Keratinocyte (primary cell): ENCODE results near the gene HOXC12. TPM values are rescaled to one million over a fixed set of nuclear protein-coding genes. Genes with fewer than 3 reads are reported as not detected.
A peak's percentile ranks its signal among the peaks of the same experiment; 100 is the strongest.

ENCODE experiments used
- DNase-seq: peaks from one replicate; pipeline ENCODE4 v3.0.0-alpha.2; 2011; ENCODE audit warnings: low read depth, missing footprints, low spot score
- FAIRE-seq: peaks from 2 replicates; lab custom pipeline; 2011; peaks lifted over from hg19 to GRCh38; lab: Jason Lieb, UNC
- H2AFZ ChIP-seq: 2 replicates; pipeline ENCODE4 v1.6.0; 2012; ENCODE audit warnings: low read length, control low read depth, inconsistent platforms; ENCODE audit not compliant: control insufficient read depth
- H3K27ac ChIP-seq: 2 replicates; pipeline ENCODE4 v1.5.1; 2011; ENCODE audit warnings: low read length; ENCODE audit not compliant: control insufficient read depth, insufficient read depth
- H3K27me3 ChIP-seq: 3 replicates; pipeline ENCODE4 v1.6.0; 2011; ENCODE audit warnings: low read length; ENCODE audit not compliant: control insufficient read depth, insufficient read depth; ENCODE audit errors: extremely low read depth
- H3K36me3 ChIP-seq, 2 experiments: 2 replicates in 1 of 2; 3 replicates in 1 of 2; pipeline ENCODE4 v1.5.1; 2011; ENCODE audit warnings: low read length in 2 of 2, mild to moderate bottlenecking in 1 of 2; ENCODE audit not compliant: control insufficient read depth in 2 of 2, insufficient read depth in 2 of 2; ENCODE audit errors: extremely low read depth in 1 of 2
- H3K4me1 ChIP-seq: 3 replicates; pipeline ENCODE4 v1.5.1; 2011; ENCODE audit warnings: low read length; ENCODE audit not compliant: control insufficient read depth, insufficient read depth; ENCODE audit errors: extremely low read depth
- H3K4me2 ChIP-seq: 3 replicates; pipeline ENCODE4 v1.6.0; 2011; ENCODE audit warnings: low read depth, low read length; ENCODE audit not compliant: control insufficient read depth, insufficient read depth; ENCODE audit errors: extremely low read depth
- H3K4me3 ChIP-seq, 3 experiments: fragments of 200-600 bp in 1 of 3; sonication (generic) in 1 of 3; 2 replicates in 2 of 3; 3 replicates in 1 of 3; pipeline ENCODE4 v1.5.1; 2011 to 2016; ENCODE audit warnings: low read length in 3 of 3, mild to moderate bottlenecking in 3 of 3, control low read depth in 2 of 3, inconsistent platforms in 1 of 3, low read depth in 1 of 3, mixed read lengths in 1 of 3, mixed run types in 1 of 3, moderate library complexity in 1 of 3; ENCODE audit not compliant: control insufficient read depth in 2 of 3, insufficient read depth in 2 of 3; ENCODE audit errors: extremely low read depth in 1 of 3
- H3K79me2 ChIP-seq: 2 replicates; pipeline ENCODE4 v1.6.0; 2012; ENCODE audit warnings: low read length; ENCODE audit not compliant: control insufficient read depth, insufficient read depth
- H3K9ac ChIP-seq: 3 replicates; pipeline ENCODE4 v1.6.0; 2011; ENCODE audit warnings: low read length; ENCODE audit not compliant: control insufficient read depth, insufficient read depth; ENCODE audit errors: extremely low read depth
- H3K9me1 ChIP-seq: 3 replicates; pipeline ENCODE4 v1.6.0; 2011; ENCODE audit warnings: low read length; ENCODE audit not compliant: control insufficient read depth, insufficient read depth; ENCODE audit errors: extremely low read depth
- H3K9me3 ChIP-seq: 2 replicates; pipeline ENCODE4 v1.5.1; 2012; ENCODE audit warnings: low read depth, low read length; ENCODE audit not compliant: control insufficient read depth
- H4K20me1 ChIP-seq: 3 replicates; pipeline ENCODE4 v1.6.0; 2011; ENCODE audit warnings: low read length; ENCODE audit not compliant: control insufficient read depth, insufficient read depth; ENCODE audit errors: extremely low read depth
- CTCF ChIP-seq, 3 experiments: IDR thresholded peaks in 1 of 3; conservative IDR thresholded peaks in 1 of 3; optimal IDR thresholded peaks in 1 of 3; 2 replicates in 2 of 3; 3 replicates in 1 of 3; pipeline versions ENCODE3 to v1.5.1; 2011; ENCODE audit warnings: low read length in 3 of 3, mild to moderate bottlenecking in 3 of 3, moderate library complexity in 2 of 3, control low read depth in 1 of 3, inconsistent platforms in 1 of 3; ENCODE audit not compliant: insufficient read depth in 2 of 3; ENCODE audit errors: extremely low read depth in 1 of 3
- EZH2 ChIP-seq: IDR thresholded peaks from one replicate; pipeline ENCODE4 v1.6.1; 2012; ENCODE audit warnings: inconsistent platforms, mild to moderate bottlenecking, low read length, moderate library complexity
- dilution Hi-C: fragments of 300-500 bp; cut with MboI; formaldehyde crosslinking; loops from one replicate; pipeline ENCODE4 v1.7.0; 2020; ENCODE audit warnings: low sequenced_read_pairs; ENCODE audit not compliant: extremely low pct_ligation_motif_present
- polyA plus RNA-seq, 5 experiments: library from polyadenylated mRNA; depleted of rRNA in 3 of 5; stranded (reverse) in 3 of 5; stranded (forward) in 1 of 5; unstranded in 1 of 5; fragments of >200 nt; gene quantifications; 1 replicate in 1 of 5; 2 replicates in 3 of 5; 3 replicates in 1 of 5; pipeline versions ENCODE4 v1.2.1 to v1.2.3, GENCODE V29; 2011 to 2012; ENCODE audit warnings: missing spikeins in 2 of 5, low read depth in 1 of 5, low replicate concordance in 1 of 5

The HOXC12 gene
- polyA plus RNA-seq, 1 donor (not counting 4 experiments of a cell fraction or from before 2014, with no cell fraction given), result 0.47 TPM

GRCh38 chr12:53937596-53938325 lies 16.9 kb upstream of the HOXC12 start:
- no peaks in the 10 kb centered on the region for H3K36me3 ChIP-seq
- DNase-seq (no peak), FAIRE-seq (no peak)
- H4K20me1 ChIP-seq, result no peaks in the 10 kb centered on the region
- dilution Hi-C loops, result loop anchor here (25.0 kb wide), 1 partner anchor 175 kb away; the partner anchor contains the start of gene CISTR
- peaks cover 18% of the 10 kb centered on the region for H3K4me1 ChIP-seq
- peaks cover 17% of the 10 kb centered on the region for H3K79me2 ChIP-seq
- peak overlapping the region; percentile 83 for H3K4me2 ChIP-seq
- H3K9me1 ChIP-seq, result no peaks in the 10 kb centered on the region
- H3K9ac ChIP-seq, result peak overlapping the region; percentile 25
- H3K27me3 ChIP-seq, result peaks cover 30% of the 10 kb centered on the region
- TF ChIP-seq EZH2, result no peak
- no peak for TF ChIP-seq CTCF (optimal IDR thresholded peaks at IDR 0.05 in 1 of 3, IDR thresholded peaks at IDR 0.05 in 1 of 3, conservative IDR thresholded peaks at IDR 0.05 in 1 of 3; ENCODE audit: extremely low read depth in 1 of 3, insufficient read depth in 2 of 3, low read length in 3 of 3)
- H3K9me3 ChIP-seq, result no peaks in the 10 kb centered on the region
- H3K4me3 ChIP-seq, result peak overlapping the region; percentile 41 to 70 (median 58)
- no peak overlapping the region for H3K27ac ChIP-seq
- peak overlapping the region; percentile 36 for H2AFZ ChIP-seq

GRCh38 chr12:53938326-53939140 lies 16.2 kb upstream of the HOXC12 start, which contains the start of gene HOXC13:
TSS of gene HOXC13 (plus strand) at chr12:53938831. CDS start at chr12:53938907, 76 bp downstream.
- no peaks in the 10 kb centered on the region for H4K20me1 ChIP-seq
- peak within 1 kb of the TSS; percentile 96 for H3K4me2 ChIP-seq
- peak within 1 kb of the TSS; percentile 79 for H3K9ac ChIP-seq
- dilution Hi-C loops, result loop anchor here (25.0 kb wide), 1 partner anchor 176 kb away; the partner anchor contains the start of gene CISTR
- DNase-seq (peak; percentile 94), FAIRE-seq (peak; percentile 79)
- H3K9me3 ChIP-seq, result no peaks in the 10 kb centered on the region
- H2AFZ ChIP-seq, result peak within 1 kb of the TSS; percentile 85
- no peak for TF ChIP-seq CTCF (optimal IDR thresholded peaks at IDR 0.05 in 1 of 3, IDR thresholded peaks at IDR 0.05 in 1 of 3, conservative IDR thresholded peaks at IDR 0.05 in 1 of 3; ENCODE audit: extremely low read depth in 1 of 3, insufficient read depth in 2 of 3, low read length in 3 of 3)
- H3K27ac ChIP-seq, result peak within 1 kb of the TSS; percentile 31
- no peaks in the 10 kb centered on the region for H3K36me3 ChIP-seq
- H3K79me2 ChIP-seq, result peaks cover 17% of the 10 kb centered on the region
- H3K4me1 ChIP-seq, result peaks cover 18% of the 10 kb centered on the region
- peak within 1 kb of the TSS; percentile 70 to 93 (median 85) for H3K4me3 ChIP-seq
- H3K27me3 ChIP-seq, result peaks cover 25% of the 10 kb centered on the region
- H3K9me1 ChIP-seq, result no peaks in the 10 kb centered on the region
